ENCODE measurements around the gene C1orf105. TPM values are rescaled to one million over a fixed set of nuclear protein-coding genes. Genes with fewer than 3 reads are reported as not detected.

The C1orf105 gene
- total and polyA plus RNA-seq, 2 of the 13 experiments (the other 11 are each of a cell fraction or from before 2014, with no cell fraction given): 0.15 to 0.45 TPM

- peak; percentile 59; the same call in 1 of the 2 replicates for TF ChIP-seq ZNF101 (CRISPR knock-in tag; IDR thresholded peaks at IDR 0.05; ENCODE audit: borderline replicate concordance, low read depth)
- TF ChIP-seq CEBPB (IDR thresholded peaks at IDR 0.05; ENCODE audit: borderline replicate concordance, low read depth, low read length): peak; percentile 13; the same call in 1 of the 2 replicates
- 0 out of 2 replicates have a peak, but pooled peaks have one; percentile 35 for TF ChIP-seq ZNF276 (CRISPR knock-in tag; IDR thresholded peaks at IDR 0.05; ENCODE audit: low read depth)
- 0 out of 2 replicates have a peak, but pooled peaks have one; percentile 39 for TF ChIP-seq ZNF678 (CRISPR knock-in tag; IDR thresholded peaks at IDR 0.05)
- no peak for TF ChIP-seq ZNF329 (CRISPR knock-in tag; IDR thresholded peaks at IDR 0.05; ENCODE audit: low read depth)
- TF ChIP-seq KDM5A (IDR thresholded peaks at IDR 0.05; ENCODE audit: borderline replicate concordance, low read length): no peak
- no peak for TF ChIP-seq ZNF878 (CRISPR knock-in tag; IDR thresholded peaks at IDR 0.05)
- no peak for TF ChIP-seq ZBTB44 (CRISPR knock-in tag; IDR thresholded peaks at IDR 0.05)
- 0 out of 2 replicates have a peak, but pooled peaks have one; percentile 4 for TF ChIP-seq NFE2L2 (IDR thresholded peaks at IDR 0.05; ENCODE audit: low read length)
- TF ChIP-seq ZNF646 (CRISPR knock-in tag; IDR thresholded peaks at IDR 0.05): no peak
- TF ChIP-seq JUN (CRISPR knock-in tag; IDR thresholded peaks at IDR 0.05): peak; percentile 76
- no peak for TF ChIP-seq ATF7-NPFF (CRISPR knock-in tag; IDR thresholded peaks at IDR 0.05; ENCODE audit: low read depth)
- peak; percentile 58 for TF ChIP-seq SAP130 (CRISPR knock-in tag; IDR thresholded peaks at IDR 0.05; ENCODE audit: low read depth)
- 0 out of 2 replicates have a peak, but pooled peaks have one; percentile 10 for TF ChIP-seq ELF4 (CRISPR knock-in tag; IDR thresholded peaks at IDR 0.05; ENCODE audit: borderline replicate concordance)
- 0 out of 2 replicates have a peak, but pooled peaks have one; percentile 4 for TF ChIP-seq HDAC1 (CRISPR knock-in tag; IDR thresholded peaks at IDR 0.05)
- TF ChIP-seq XRCC5 (optimal IDR thresholded peaks at IDR 0.05; ENCODE audit: low read length): peak; percentile 47
- TF ChIP-seq ZNF441 (CRISPR knock-in tag; IDR thresholded peaks at IDR 0.05; ENCODE audit: borderline replicate concordance): no peak
- TF ChIP-seq FOXK2 (IDR thresholded peaks at IDR 0.05): peak; percentile 55; the same call in 1 of the 2 replicates
- no peak for TF ChIP-seq CREB1 (IDR thresholded peaks at IDR 0.05)
- TF ChIP-seq CREB1 (CRISPR knock-in tag; IDR thresholded peaks at IDR 0.05): peak; percentile 40; the same call in 1 of the 2 replicates
Observed at GRCh38 chr1:172448995-172449584, 28.6 kb downstream of the C1orf105 start (continued).

Data from HepG2 (cell line).